ENCODE data around the gene ATRNL1. TPM values are rescaled to one million over a fixed set of nuclear protein-coding genes. Genes with fewer than 3 reads are reported as not detected.

The ATRNL1 gene
- total and polyA plus RNA-seq, 2 of the 8 experiments (the other 6 are each of a cell fraction or from before 2014, with no cell fraction given), result 5.1 to 17.6 TPM

DNA sequence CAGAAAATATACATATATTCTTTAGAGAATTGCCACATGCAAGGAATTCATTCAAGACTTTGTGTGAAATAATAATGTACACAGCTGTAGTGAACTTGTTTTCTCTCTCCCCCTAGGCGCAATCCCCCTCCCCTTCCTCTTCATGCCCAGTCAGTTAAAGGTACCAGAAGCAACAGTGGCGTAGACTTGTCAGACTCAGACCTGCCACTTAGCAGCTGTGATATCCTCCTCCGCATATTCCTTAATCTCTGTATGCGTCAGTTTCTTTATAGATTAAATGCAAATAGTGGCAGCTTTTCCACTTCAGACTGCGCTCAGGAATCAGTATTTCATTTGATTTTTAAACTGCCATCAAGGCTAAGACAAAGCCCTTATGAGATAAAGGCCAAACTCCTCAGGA lies 815.9 kb downstream of the ATRNL1 start:
- H3K79me2 ChIP-seq (ENCODE audit: control insufficient read depth in 1 of 2, insufficient read depth in 2 of 2, low read length in 2 of 2), result no peaks in the 10 kb centered on the region
- H2AK5ac ChIP-seq (ENCODE audit: low read depth, low read length), result no peak overlapping the region
- H4K91ac ChIP-seq (replicated peaks; ENCODE audit: insufficient read length, low read length), result no peak overlapping the region
- 0 out of 2 replicates have a peak overlapping the region, but pooled peaks have one; percentile 65 for H2BK15ac ChIP-seq (ENCODE audit: low read length)
- H2BK12ac ChIP-seq (ENCODE audit: low read depth, low read length), result no peak overlapping the region
- H3K4me3 ChIP-seq (ENCODE audit: extremely low read depth in 1 of 4, insufficient read depth in 2 of 4, low read depth in 3 of 4, low read length in 4 of 4), result no peak overlapping the region
- H3K27ac ChIP-seq (ENCODE audit: low read depth, low read length), result no peak overlapping the region
- no peaks in the 10 kb centered on the region for H3K23me2 ChIP-seq (ENCODE audit: low read depth, low read length)
- no peaks in the 10 kb centered on the region for H3K79me1 ChIP-seq (ENCODE audit: low read depth, low read length)
- no peaks in the 10 kb centered on the region for H3K4me1 ChIP-seq (replicated peaks in 1 of 4; ENCODE audit: control insufficient read depth in 3 of 4, insufficient read depth in 4 of 4, low read length in 3 of 4)
- H3K4me2 ChIP-seq (ENCODE audit: insufficient read depth in 1 of 2, low read depth in 2 of 2, low read length in 2 of 2), result no peak overlapping the region
- H2BK20ac ChIP-seq (ENCODE audit: low read length), result no peak overlapping the region
- H2AFZ ChIP-seq (ENCODE audit: low read length), result no peak overlapping the region
- no peak overlapping the region for H4K5ac ChIP-seq (ENCODE audit: insufficient read length, low read depth, low read length)
- no peaks in the 10 kb centered on the region for H3K27me3 ChIP-seq (replicated peaks in 1 of 4; ENCODE audit: control insufficient read depth in 3 of 4, extremely low read depth in 1 of 4, insufficient read depth in 3 of 4, low read length in 3 of 4)
- H3K14ac ChIP-seq (ENCODE audit: insufficient read length), result no peak overlapping the region
- H3K18ac ChIP-seq (ENCODE audit: extremely low read depth, low read length), result no peak overlapping the region
- FAIRE-seq (no peak), DNase-seq (ENCODE audit: low read depth in 1 of 2, low spot score in 2 of 2) (no peak)
- ChIA-PET POLR2A (ENCODE audit: partially characterized antibody) (no interaction called here), CTCF (ENCODE audit: partially characterized antibody) (interaction anchor here (1.1 to 1.6 kb wide), 2 partner anchors 10 to 110 kb away, joined by 3 to 5 read pairs; no protein-coding TSS in a partner anchor)
- no peak overlapping the region for H3K4ac ChIP-seq (replicated peaks; ENCODE audit: insufficient read length, low read depth, low read length)
- H3K9me3 ChIP-seq (ENCODE audit: insufficient read depth in 2 of 2, low read depth in 1 of 2, low read length in 1 of 2), result no peaks in the 10 kb centered on the region
- H3K23ac ChIP-seq (ENCODE audit: insufficient read length), result no peak overlapping the region
- no peak overlapping the region for H2BK120ac ChIP-seq (replicated peaks; ENCODE audit: low read depth, low read length)
- H3K36me3 ChIP-seq (ENCODE audit: control insufficient read depth in 2 of 4, insufficient read depth in 4 of 4, low read length in 3 of 4), result no peaks in the 10 kb centered on the region
- H3K56ac ChIP-seq (replicated peaks; ENCODE audit: insufficient read length, low read depth, low read length), result no peak overlapping the region
- WGBS, 2 experiments (ENCODE audit: extremely low coverage in 1 of 2, insufficient coverage in 1 of 2, insufficient read length in 1 of 2, insufficient replicate concordance in 2 of 2, low coverage in 1 of 2, low lambda C conversion rate in 2 of 2, missing lambda C conversion rate in 1 of 2), result 90% methylated on average over 5 of the region's 5 CpGs; no CpG with 5 or more reads in 1 of the 2 experiments
- no peak overlapping the region for H3K9ac ChIP-seq (replicated peaks in 1 of 4; ENCODE audit: extremely low read depth in 1 of 4, low read depth in 3 of 4, low read length in 3 of 4)
- no peak overlapping the region for H2BK5ac ChIP-seq (ENCODE audit: low read depth, low read length)
- no peak overlapping the region for H4K8ac ChIP-seq (ENCODE audit: extremely low read depth, insufficient read depth, low read length)
- H4K20me1 ChIP-seq (replicated peaks in 1 of 2; ENCODE audit: control insufficient read depth in 1 of 2, insufficient read depth in 2 of 2, low read length in 2 of 2), result no peaks in the 10 kb centered on the region
- TF ChIP-seq SUZ12 (IDR thresholded peaks at IDR 0.05; ENCODE audit: low read length) (no peak), BACH1 (IDR thresholded peaks at IDR 0.05; ENCODE audit: low read length) (no peak), KDM1A (IDR thresholded peaks at IDR 0.05; ENCODE audit: borderline replicate concordance, low read length) (no peak), RFX5 (IDR thresholded peaks at IDR 0.05; ENCODE audit: borderline replicate concordance, low read depth, low read length) (no peak), SRF (IDR thresholded peaks at IDR 0.05; ENCODE audit: low read depth, low read length) (no peak), CEBPB (IDR thresholded peaks at IDR 0.05; ENCODE audit: low read depth, low read length) (no peak), SP4 (IDR thresholded peaks at IDR 0.05; ENCODE audit: low read length) (no peak), JUN (IDR thresholded peaks at IDR 0.05; ENCODE audit: low read depth, low read length) (no peak), MAFK (IDR thresholded peaks at IDR 0.05; ENCODE audit: low read depth, low read length) (no peak), RAD21 (IDR thresholded peaks at IDR 0.05 in 1 of 2, conservative IDR thresholded peaks at IDR 0.05 in 1 of 2; ENCODE audit: low read depth in 2 of 2, low read length in 2 of 2) (no peak), NRF1 (IDR thresholded peaks at IDR 0.05; ENCODE audit: low read depth, low read length) (no peak)
- TF ChIP-seq, protein P1, sequence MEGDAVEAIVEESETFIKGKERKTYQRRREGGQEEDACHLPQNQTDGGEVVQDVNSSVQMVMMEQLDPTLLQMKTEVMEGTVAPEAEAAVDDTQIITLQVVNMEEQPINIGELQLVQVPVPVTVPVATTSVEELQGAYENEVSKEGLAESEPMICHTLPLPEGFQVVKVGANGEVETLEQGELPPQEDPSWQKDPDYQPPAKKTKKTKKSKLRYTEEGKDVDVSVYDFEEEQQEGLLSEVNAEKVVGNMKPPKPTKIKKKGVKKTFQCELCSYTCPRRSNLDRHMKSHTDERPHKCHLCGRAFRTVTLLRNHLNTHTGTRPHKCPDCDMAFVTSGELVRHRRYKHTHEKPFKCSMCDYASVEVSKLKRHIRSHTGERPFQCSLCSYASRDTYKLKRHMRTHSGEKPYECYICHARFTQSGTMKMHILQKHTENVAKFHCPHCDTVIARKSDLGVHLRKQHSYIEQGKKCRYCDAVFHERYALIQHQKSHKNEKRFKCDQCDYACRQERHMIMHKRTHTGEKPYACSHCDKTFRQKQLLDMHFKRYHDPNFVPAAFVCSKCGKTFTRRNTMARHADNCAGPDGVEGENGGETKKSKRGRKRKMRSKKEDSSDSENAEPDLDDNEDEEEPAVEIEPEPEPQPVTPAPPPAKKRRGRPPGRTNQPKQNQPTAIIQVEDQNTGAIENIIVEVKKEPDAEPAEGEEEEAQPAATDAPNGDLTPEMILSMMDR (IDR thresholded peaks at IDR 0.05; ENCODE audit: control extremely low read depth in 1 of 3, insufficient read depth in 1 of 3, low read depth in 1 of 3, low read length in 3 of 3), result no peak

Data from H1 (cell line).